Measurements from ENCODE around the gene MYH14. TPM values are rescaled to one million over a fixed set of nuclear protein-coding genes. Genes with fewer than 3 reads are reported as not detected.

MYH14 gene
- total and polyA plus RNA-seq, 2 of the 8 experiments (the other 6 are each of a cell fraction or from before 2014, with no cell fraction given): 17.3 to 28.6 TPM

- peak overlapping the region; percentile 27 for H3K4ac ChIP-seq (replicated peaks; ENCODE audit: insufficient read length, low read depth, low read length)
- H3K4me2 ChIP-seq (ENCODE audit: insufficient read depth in 1 of 2, low read depth in 2 of 2, low read length in 2 of 2): peak overlapping the region; percentile 70 to 78
- ChIA-PET CTCF (ENCODE audit: partially characterized antibody) (interaction anchor here (0.6 to 1.9 kb wide), 4 partner anchors 9 to 748 kb away, joined by 3 to 6 read pairs (median 4); no protein-coding TSS in a partner anchor), POLR2A (ENCODE audit: partially characterized antibody) (interaction anchor here (0.9 to 1.3 kb wide), 3 partner anchors 9 to 109 kb away, joined by 4 to 7 read pairs (median 4); no protein-coding TSS in a partner anchor)
- H2AK5ac ChIP-seq (ENCODE audit: low read depth, low read length): no peak overlapping the region
- H4K5ac ChIP-seq (ENCODE audit: insufficient read length, low read depth, low read length): no peak overlapping the region
- no peak overlapping the region for H3K23ac ChIP-seq (ENCODE audit: insufficient read length)
- H2BK15ac ChIP-seq (ENCODE audit: low read length): no peak overlapping the region
- no peaks in the 10 kb centered on the region for H3K36me3 ChIP-seq (ENCODE audit: control insufficient read depth in 2 of 4, insufficient read depth in 4 of 4, low read length in 3 of 4)
- H3K18ac ChIP-seq (ENCODE audit: extremely low read depth, low read length): no peak overlapping the region; the same call in 1 of the 2 replicates
- no peak overlapping the region for H2BK20ac ChIP-seq (ENCODE audit: low read length)
- H4K20me1 ChIP-seq (replicated peaks in 1 of 2; ENCODE audit: control insufficient read depth in 1 of 2, insufficient read depth in 2 of 2, low read length in 2 of 2): peaks cover 0 to 10% of the 10 kb centered on the region in 2 experiments
- peaks cover 0 to 16% (median 8%) of the 10 kb centered on the region in 4 experiments; a peak in 6 of 7 replicates for H3K27me3 ChIP-seq (replicated peaks in 1 of 4; ENCODE audit: control insufficient read depth in 3 of 4, extremely low read depth in 1 of 4, insufficient read depth in 3 of 4, low read length in 3 of 4)
- no peak overlapping the region; a peak in 1 of 7 replicates for H3K9ac ChIP-seq (replicated peaks in 1 of 4; ENCODE audit: extremely low read depth in 1 of 4, low read depth in 3 of 4, low read length in 3 of 4)
- H3K9me3 ChIP-seq (ENCODE audit: insufficient read depth in 2 of 2, low read depth in 1 of 2, low read length in 1 of 2): no peaks in the 10 kb centered on the region
- no peak overlapping the region; the same call in 1 of the 2 replicates for H4K8ac ChIP-seq (ENCODE audit: extremely low read depth, insufficient read depth, low read length)
- H3K4me1 ChIP-seq (replicated peaks in 1 of 4; ENCODE audit: control insufficient read depth in 3 of 4, insufficient read depth in 4 of 4, low read length in 3 of 4): peaks cover 0 to 5% (median 2%) of the 10 kb centered on the region in 4 experiments; a peak in 5 of 7 replicates
- H2BK5ac ChIP-seq (ENCODE audit: low read depth, low read length): no peak overlapping the region
- WGBS, 2 experiments (ENCODE audit: extremely low coverage in 1 of 2, insufficient coverage in 1 of 2, insufficient read length in 1 of 2, insufficient replicate concordance in 2 of 2, low coverage in 1 of 2, low lambda C conversion rate in 2 of 2, missing lambda C conversion rate in 1 of 2): 28% methylated on average over 8 of the region's 18 CpGs; no CpG with 5 or more reads in 1 of the 2 experiments
- DNase-seq (ENCODE audit: low read depth in 1 of 2, low spot score in 2 of 2) (no peak), FAIRE-seq (peak; percentile 48)
- no peak overlapping the region for H4K91ac ChIP-seq (replicated peaks; ENCODE audit: insufficient read length, low read length)
- H2BK120ac ChIP-seq (replicated peaks; ENCODE audit: low read depth, low read length): no peak overlapping the region
- no peak overlapping the region; the same call in 1 of the 2 replicates for H2BK12ac ChIP-seq (ENCODE audit: low read depth, low read length)
- H3K14ac ChIP-seq (ENCODE audit: insufficient read length): no peak overlapping the region
- H2AFZ ChIP-seq (ENCODE audit: low read length): no peak overlapping the region
- no peak overlapping the region for H3K56ac ChIP-seq (replicated peaks; ENCODE audit: insufficient read length, low read depth, low read length)
- no peaks in the 10 kb centered on the region for H3K79me2 ChIP-seq (ENCODE audit: control insufficient read depth in 1 of 2, insufficient read depth in 2 of 2, low read length in 2 of 2)
- peaks cover 10% of the 10 kb centered on the region; the same call in 1 of the 2 replicates for H3K23me2 ChIP-seq (ENCODE audit: low read depth, low read length)
- peak overlapping the region; percentile 30 to 83 (median 42); a peak in 7 of 8 replicates for H3K4me3 ChIP-seq (ENCODE audit: extremely low read depth in 1 of 4, insufficient read depth in 2 of 4, low read depth in 3 of 4, low read length in 4 of 4)
- H3K79me1 ChIP-seq (ENCODE audit: low read depth, low read length): no peaks in the 10 kb centered on the region; the same call in none of the 2 replicates
- H3K27ac ChIP-seq (ENCODE audit: low read depth, low read length): no peak overlapping the region
- TF ChIP-seq SP4 (IDR thresholded peaks at IDR 0.05; ENCODE audit: low read length): no peak
- TF ChIP-seq RAD21 (IDR thresholded peaks at IDR 0.05 in 1 of 2, conservative IDR thresholded peaks at IDR 0.05 in 1 of 2; ENCODE audit: low read depth in 2 of 2, low read length in 2 of 2): no peak
- TF ChIP-seq CBX8 (IDR thresholded peaks at IDR 0.05; ENCODE audit: borderline replicate concordance, low read depth, low read length): no peak
- TF ChIP-seq TAF1 (IDR thresholded peaks at IDR 0.05; ENCODE audit: low read depth, low read length): no peak
Measured at GRCh38 chr19:50202962-50203280, 501 bp upstream of the MYH14 start.
